IPS-18a (cell line): ENCODE data around the gene EFHD2.

Source experiments
- H3K27ac ChIP-seq: one replicate; pipeline ENCODE4 v1.5.1; 2013; ENCODE audit warnings: low read length
- H3K27me3 ChIP-seq: one replicate; pipeline ENCODE4 v1.6.1; 2013; ENCODE audit warnings: mild to moderate bottlenecking, low read length; ENCODE audit not compliant: control insufficient read depth, insufficient read depth
- H3K36me3 ChIP-seq: one replicate; pipeline ENCODE4 v1.6.1; 2013; ENCODE audit warnings: low read depth, low read length; ENCODE audit not compliant: control insufficient read depth
- H3K4me1 ChIP-seq: one replicate; pipeline ENCODE4 v1.6.1; 2013; ENCODE audit warnings: low read depth, low read length; ENCODE audit not compliant: control insufficient read depth
- H3K4me3 ChIP-seq: one replicate; pipeline ENCODE4 v1.5.1; 2013; ENCODE audit warnings: low read length
- H3K9ac ChIP-seq: one replicate; pipeline ENCODE4 v1.6.1; 2013; ENCODE audit warnings: mild to moderate bottlenecking, low read length, moderate library complexity
- H3K9me3 ChIP-seq: one replicate; pipeline ENCODE4 v1.6.1; 2013; ENCODE audit warnings: low read depth, low read length; ENCODE audit not compliant: control insufficient read depth

EFHD2 gene, protein sequence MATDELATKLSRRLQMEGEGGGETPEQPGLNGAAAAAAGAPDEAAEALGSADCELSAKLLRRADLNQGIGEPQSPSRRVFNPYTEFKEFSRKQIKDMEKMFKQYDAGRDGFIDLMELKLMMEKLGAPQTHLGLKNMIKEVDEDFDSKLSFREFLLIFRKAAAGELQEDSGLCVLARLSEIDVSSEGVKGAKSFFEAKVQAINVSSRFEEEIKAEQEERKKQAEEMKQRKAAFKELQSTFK

GRCh38 chr1:15409388-15410222, at the start of gene EFHD2:
TSS of gene EFHD2 (plus strand) at chr1:15409888. CDS start at chr1:15409972, 84 bp downstream.
- no peak within 1 kb of the TSS for H3K27ac ChIP-seq

GRCh38 chr1:15360700-15361099, 49.0 kb upstream of the EFHD2 start:
- Histone ChIP-seq H3K9me3 (no peaks in the 10 kb centered on the region), H3K27me3 (no peaks in the 10 kb centered on the region), H3K27ac (no peak overlapping the region), H3K36me3 (no peaks in the 10 kb centered on the region), H3K4me3 (no peak overlapping the region), H3K9ac (no peak overlapping the region), H3K4me1 (no peaks in the 10 kb centered on the region)

More at GRCh38 chr1:15409388-15410222, at the start of gene EFHD2:
- Histone ChIP-seq H3K9ac (peak within 1 kb of the TSS; percentile 72), H3K4me3 (peak within 1 kb of the TSS; percentile 56), H3K4me1 (peaks cover 4% of the 10 kb centered on the region), H3K27me3 (peaks cover 28% of the 10 kb centered on the region), H3K9me3 (no peaks in the 10 kb centered on the region), H3K36me3 (no peaks in the 10 kb centered on the region)

DNA sequence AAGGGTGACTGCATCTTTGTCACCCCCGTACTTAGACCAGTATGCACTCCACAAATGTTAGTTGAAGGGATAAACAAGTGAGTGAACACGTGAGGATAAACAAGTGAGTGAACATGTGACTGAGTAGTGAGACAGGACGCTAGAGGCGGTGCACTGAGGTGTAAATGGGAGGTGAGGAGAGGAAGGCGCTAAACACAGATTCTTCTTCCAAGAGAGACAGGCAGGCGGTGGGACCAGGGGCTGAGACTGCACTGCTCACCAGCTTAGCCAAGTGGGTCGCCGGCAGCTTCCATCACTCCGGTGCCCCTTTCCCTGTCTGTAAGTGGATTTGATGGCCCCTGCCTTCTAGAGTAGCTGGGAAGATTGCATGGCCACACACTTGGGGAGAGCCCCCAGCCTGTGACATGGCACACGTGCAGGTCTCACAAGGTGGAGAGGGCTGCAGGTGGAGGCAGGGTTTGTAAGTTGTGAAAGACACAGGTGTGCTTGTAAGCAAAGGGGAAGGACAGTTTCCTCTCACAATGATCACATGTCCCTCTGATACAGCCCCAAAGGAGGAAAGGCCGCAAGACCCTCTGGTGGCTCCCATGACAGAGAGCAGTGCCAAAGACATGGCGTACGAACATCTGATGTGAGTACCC, 47.5 kb upstream of the EFHD2 start:
- Histone ChIP-seq H3K4me3 (no peak overlapping the region), H3K9ac (no peak overlapping the region), H3K27ac (no peak overlapping the region), H3K4me1 (no peaks in the 10 kb centered on the region), H3K27me3 (no peaks in the 10 kb centered on the region), H3K36me3 (no peaks in the 10 kb centered on the region), H3K9me3 (no peaks in the 10 kb centered on the region)

- Histone ChIP-seq H3K27me3 (no peaks in the 10 kb centered on the region), H3K9ac (no peak overlapping the region), H3K36me3 (no peaks in the 10 kb centered on the region), H3K4me3 (no peak overlapping the region), H3K4me1 (no peaks in the 10 kb centered on the region), H3K9me3 (no peaks in the 10 kb centered on the region), H3K27ac (no peak overlapping the region)
Measured at GRCh38 chr1:15362737-15363128, 47.0 kb upstream of the EFHD2 start.

DNA sequence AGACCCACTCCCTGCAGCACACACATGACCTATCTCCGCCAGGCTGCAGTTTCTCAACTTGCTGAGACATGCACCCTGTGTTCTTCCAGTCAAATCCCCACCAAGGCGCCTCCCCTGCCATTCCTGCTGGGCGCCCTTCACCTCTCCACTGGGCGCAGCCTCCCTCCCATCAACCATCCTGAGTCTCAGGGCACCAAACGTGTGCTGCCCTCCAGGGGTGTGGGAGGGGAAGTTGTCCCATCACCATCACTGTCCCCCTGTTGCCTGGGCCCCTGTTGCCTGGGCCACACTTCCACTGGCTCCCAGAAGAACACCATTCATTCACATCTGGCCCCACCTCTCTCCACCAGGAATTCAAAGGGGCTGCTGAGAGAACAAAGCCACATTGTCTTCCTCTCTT, 44.9 kb upstream of the EFHD2 start:
- no peaks in the 10 kb centered on the region for H3K9me3 ChIP-seq
- no peaks in the 10 kb centered on the region for H3K27me3 ChIP-seq
- no peaks in the 10 kb centered on the region for H3K36me3 ChIP-seq
- H3K9ac ChIP-seq: no peak overlapping the region
- no peaks in the 10 kb centered on the region for H3K4me1 ChIP-seq
- H3K27ac ChIP-seq: no peak overlapping the region
- H3K4me3 ChIP-seq: no peak overlapping the region

- no peak overlapping the region for H3K27ac ChIP-seq
- no peaks in the 10 kb centered on the region for H3K9me3 ChIP-seq
- no peaks in the 10 kb centered on the region for H3K4me1 ChIP-seq
- no peaks in the 10 kb centered on the region for H3K36me3 ChIP-seq
- no peak overlapping the region for H3K9ac ChIP-seq
- no peak overlapping the region for H3K4me3 ChIP-seq
- no peaks in the 10 kb centered on the region for H3K27me3 ChIP-seq
Measured at GRCh38 chr1:15368888-15369287, 40.8 kb upstream of the EFHD2 start.

GRCh38 chr1:15370268-15370667, 39.4 kb upstream of the EFHD2 start:
- Histone ChIP-seq H3K9ac (no peak overlapping the region), H3K4me1 (no peaks in the 10 kb centered on the region), H3K4me3 (no peak overlapping the region), H3K36me3 (no peaks in the 10 kb centered on the region), H3K27ac (no peak overlapping the region), H3K27me3 (no peaks in the 10 kb centered on the region), H3K9me3 (no peaks in the 10 kb centered on the region)

DNA sequence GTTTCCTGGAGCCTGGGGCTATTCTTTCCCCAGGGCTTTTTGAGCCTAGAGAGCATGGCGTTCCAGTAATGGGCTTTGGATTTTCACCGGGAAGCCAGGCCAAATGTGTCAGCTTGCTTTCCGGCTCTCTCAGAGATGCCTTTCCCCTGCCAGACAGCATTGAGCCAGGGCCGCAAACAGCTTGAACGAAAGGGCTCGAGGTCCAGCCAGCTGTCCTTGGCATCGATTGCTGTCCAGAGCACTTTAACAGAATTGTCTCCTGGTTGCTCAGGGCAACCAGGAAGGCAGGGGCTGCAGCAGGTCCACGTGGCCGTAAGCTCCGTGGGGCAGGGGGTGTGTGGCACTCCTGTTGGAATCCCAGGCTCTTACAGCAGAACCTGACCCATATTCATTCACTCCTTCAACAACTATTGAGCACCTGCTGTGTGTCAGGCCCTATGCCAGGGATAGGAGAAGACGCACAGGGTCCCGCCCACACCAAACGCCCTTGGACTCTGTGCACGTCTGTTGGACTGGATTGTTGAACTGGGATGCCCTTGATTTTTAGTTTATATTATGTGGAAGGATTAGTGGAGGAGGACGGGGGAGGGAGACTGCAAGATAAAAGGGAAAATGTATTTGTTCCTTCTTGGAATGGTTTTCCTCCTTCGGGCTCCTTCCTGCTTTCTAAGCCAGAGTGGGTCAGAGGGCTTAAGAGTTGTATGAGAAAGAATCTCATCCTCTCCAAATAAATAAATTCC, 38.7 kb upstream of the EFHD2 start:
- Histone ChIP-seq H3K9me3 (no peaks in the 10 kb centered on the region), H3K4me1 (no peaks in the 10 kb centered on the region), H3K27me3 (no peaks in the 10 kb centered on the region), H3K27ac (no peak overlapping the region), H3K4me3 (no peak overlapping the region), H3K9ac (no peak overlapping the region), H3K36me3 (no peaks in the 10 kb centered on the region)

DNA sequence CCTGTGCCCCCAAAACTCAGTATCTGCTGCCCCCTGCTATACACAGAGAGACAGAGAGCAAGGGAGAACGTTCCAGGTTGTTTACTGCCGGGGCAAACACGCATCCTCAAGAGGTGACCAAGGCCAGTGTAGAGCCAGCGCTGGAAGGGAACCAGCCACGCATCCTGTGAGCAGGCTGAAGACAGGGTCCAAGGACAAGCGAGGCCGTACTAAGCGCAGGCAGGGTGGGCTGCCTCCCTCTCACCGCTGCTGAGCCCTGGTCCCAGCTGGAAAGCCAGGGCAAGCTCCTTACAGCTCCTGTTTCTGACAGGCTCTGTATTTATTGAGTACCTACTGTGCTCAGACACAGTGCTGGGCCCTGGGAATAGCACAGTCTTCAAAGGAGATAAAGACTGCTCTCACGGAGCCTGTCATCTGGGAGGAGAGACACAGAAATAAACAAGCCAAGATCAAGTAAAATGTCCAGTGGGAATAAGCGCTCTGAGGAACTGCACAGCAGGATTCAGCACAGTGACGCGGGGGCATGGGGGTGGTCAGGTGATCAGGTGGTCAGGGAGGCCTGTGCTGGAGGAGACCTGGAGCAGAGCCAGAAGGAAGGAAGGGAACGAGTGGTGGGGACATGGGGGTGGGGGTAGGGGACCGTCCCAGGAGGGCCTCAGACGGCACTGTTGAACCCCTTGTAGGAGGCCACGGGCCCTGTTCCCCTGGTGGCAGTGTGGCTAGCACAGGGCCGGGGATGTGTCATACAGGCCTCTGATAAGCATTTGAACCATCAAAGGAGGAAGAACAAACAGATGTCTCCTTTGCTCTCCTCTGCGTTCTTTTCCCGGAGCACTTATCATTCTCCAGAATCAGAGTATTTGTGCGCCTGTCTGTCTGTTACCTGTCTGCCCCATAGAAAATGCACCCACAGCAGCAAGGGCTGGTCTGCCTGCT, 37.8 kb upstream of the EFHD2 start:
- Histone ChIP-seq H3K4me1 (no peaks in the 10 kb centered on the region), H3K9ac (no peak overlapping the region), H3K4me3 (no peak overlapping the region), H3K27me3 (no peaks in the 10 kb centered on the region), H3K27ac (no peak overlapping the region), H3K9me3 (no peaks in the 10 kb centered on the region), H3K36me3 (no peaks in the 10 kb centered on the region)

- no peaks in the 10 kb centered on the region for H3K36me3 ChIP-seq
- H3K4me3 ChIP-seq: no peak overlapping the region
- H3K27ac ChIP-seq: no peak overlapping the region
- H3K27me3 ChIP-seq: peaks cover 40% of the 10 kb centered on the region
- no peaks in the 10 kb centered on the region for H3K9me3 ChIP-seq
- H3K4me1 ChIP-seq: peaks cover 12% of the 10 kb centered on the region
- no peak overlapping the region for H3K9ac ChIP-seq
Measured at GRCh38 chr1:15378729-15379128, 31.0 kb upstream of the EFHD2 start.
